HepG2 (cell line): ENCODE data around the gene CHRNB1. TPM values are rescaled to one million over a fixed set of nuclear protein-coding genes. Genes with fewer than 3 reads are reported as not detected.

Experiments used
- ARID4A ChIP-seq: sonication (generic); formaldehyde crosslinking; IDR thresholded peaks from 2 replicates; pipeline ENCODE4 v1.5.0; 2020; ENCODE audit warnings: mild to moderate bottlenecking, missing genetic modification reagents, borderline replicate concordance
- CEBPZ ChIP-seq: IDR thresholded peaks from 2 replicates; pipeline ENCODE4 v1.6.1; 2012; ENCODE audit warnings: low read length, improper control_type of control experiment
- ELF3 ChIP-seq: IDR thresholded peaks from 2 replicates; pipeline ENCODE4 v1.6.1; 2016; ENCODE audit warnings: missing genetic modification reagents, missing compliant biosample characterization
- GRHL1 ChIP-seq: sonication (generic); formaldehyde crosslinking; conservative IDR thresholded peaks from 2 replicates; pipeline ENCODE4 v1.8.0; 2022; ENCODE audit warnings: missing genetic modification reagents
- GTF3A ChIP-seq: sonication (generic); formaldehyde crosslinking; conservative IDR thresholded peaks from 2 replicates; pipeline ENCODE4 v1.4.0; 2020; ENCODE audit warnings: mild to moderate bottlenecking, missing genetic modification reagents
- HIVEP1 ChIP-seq: sonication (generic); formaldehyde crosslinking; IDR thresholded peaks from 2 replicates; pipeline ENCODE4 v1.4.0; 2020; ENCODE audit warnings: mild to moderate bottlenecking, missing genetic modification reagents
- JUNB ChIP-seq: sonication (generic); formaldehyde crosslinking; IDR thresholded peaks from 2 replicates; pipeline ENCODE4 v1.8.0; 2022; ENCODE audit warnings: missing genetic modification reagents, mild to moderate bottlenecking, borderline replicate concordance
- PATZ1 ChIP-seq: sonication (generic); formaldehyde crosslinking; IDR thresholded peaks from 2 replicates; pipeline ENCODE4 v1.4.0; 2020; ENCODE audit warnings: missing genetic modification reagents
- RFXAP ChIP-seq: sonication (generic); formaldehyde crosslinking; IDR thresholded peaks from 2 replicates; pipeline ENCODE4 v1.4.0; 2020; ENCODE audit warnings: missing genetic modification reagents, borderline replicate concordance
- SOX13 ChIP-seq, 3 experiments: fragments of 450-650 bp in 1 of 3; sonication (generic) in 1 of 3; formaldehyde crosslinking in 1 of 3; IDR thresholded peaks in 2 of 3; conservative IDR thresholded peaks in 1 of 3; 2 replicates each; pipeline versions ENCODE4 v1.5.0 to v1.6.1; 2016 to 2020; ENCODE audit warnings: antibody characterized with exemption in 1 of 3, mild to moderate bottlenecking in 1 of 3, missing compliant biosample characterization in 1 of 3, missing genetic modification reagents in 1 of 3, moderate library complexity in 1 of 3
- STAT6 ChIP-seq: sonication (generic); formaldehyde crosslinking; IDR thresholded peaks from 2 replicates; pipeline ENCODE4 v1.4.0; 2020; ENCODE audit warnings: missing genetic modification reagents, mild to moderate bottlenecking, borderline replicate concordance
- polyA plus RNA-seq, 8 experiments: library from polyadenylated mRNA; depleted of rRNA in 3 of 8; stranded (reverse) in 7 of 8; unstranded in 1 of 8; fragments of >200 nt; fragmentation: Illumina TruSeq in 4 of 8; extraction: Trizol in 4 of 8; gene quantifications; 2 replicates each; pipeline versions ENCODE4 v1.2.1 to v1.2.3, GENCODE V29; 2011 to 2016; ENCODE audit warnings: low read depth in 4 of 8, missing spikeins in 1 of 8, mixed read lengths in 1 of 8; ENCODE audit not compliant: insufficient read depth in 1 of 8
- total RNA-seq, 5 experiments: library from RNA; depleted of rRNA; stranded (reverse); fragments of >200 nt; fragmentation: Illumina TruSeq; extraction: Trizol; gene quantifications; 2 replicates each; pipeline ENCODE4 v1.2.3, GENCODE V29; 2016; ENCODE audit warnings: low read depth in 1 of 5

Gene CHRNB1
- total and polyA plus RNA-seq, 2 of the 13 experiments (the other 11 are each of a cell fraction or from before 2014, with no cell fraction given) = 5.4 to 33.7 TPM

GRCh38 chr17:7484067-7484918, 39.4 kb downstream of the CHRNB1 start, which contains the start of gene POLR2A (continued):
- TF ChIP-seq ARID4A (peak; percentile 2; the same call in 1 of the 2 replicates), PATZ1 (CRISPR knock-in tag) (peak; percentile 100), GRHL1 (CRISPR knock-in tag) (no peak), ELF3 (peak; percentile 84), GTF3A (CRISPR knock-in tag) (peak; percentile 62; the same call in 1 of the 2 replicates), STAT6 (CRISPR knock-in tag) (peak; percentile 18; the same call in 1 of the 2 replicates), RFXAP (CRISPR knock-in tag) (peak; percentile 81; the same call in 1 of the 2 replicates), HIVEP1 (CRISPR knock-in tag) (peak; percentile 21; the same call in 1 of the 2 replicates), JUNB (CRISPR knock-in tag) (peak; percentile 55; the same call in 1 of the 2 replicates), SOX13 (IDR thresholded peaks at IDR 0.05) (peak; percentile 87), SOX13 (CRISPR knock-in tag; conservative IDR thresholded peaks at IDR 0.05 in 1 of 2, IDR thresholded peaks at IDR 0.05 in 1 of 2) (peak; percentile 65 to 84; a peak in 2 of 4 replicates), CEBPZ (no peak)
